ENCODE data around the gene PAPOLA.

DNA sequence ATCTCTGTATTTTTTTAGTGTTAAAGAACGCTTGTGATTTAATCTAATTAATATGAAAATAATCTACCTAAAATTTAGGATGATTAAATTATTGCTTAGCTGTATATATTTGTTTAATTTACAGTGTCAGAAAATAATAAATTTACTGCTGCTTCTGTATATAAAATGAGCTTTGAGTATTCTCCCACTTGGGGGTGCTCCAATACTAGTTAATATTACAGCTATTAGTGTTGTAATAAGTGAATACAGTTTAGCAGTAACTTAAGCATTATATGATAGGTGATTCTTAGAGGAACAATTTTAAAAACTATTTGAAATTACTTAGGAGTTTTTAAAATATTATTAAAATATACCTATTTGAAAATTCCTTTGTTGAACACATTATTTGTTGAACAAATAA is 62.2 kb downstream of the PAPOLA start:
- TF ChIP-seq, protein P1, sequence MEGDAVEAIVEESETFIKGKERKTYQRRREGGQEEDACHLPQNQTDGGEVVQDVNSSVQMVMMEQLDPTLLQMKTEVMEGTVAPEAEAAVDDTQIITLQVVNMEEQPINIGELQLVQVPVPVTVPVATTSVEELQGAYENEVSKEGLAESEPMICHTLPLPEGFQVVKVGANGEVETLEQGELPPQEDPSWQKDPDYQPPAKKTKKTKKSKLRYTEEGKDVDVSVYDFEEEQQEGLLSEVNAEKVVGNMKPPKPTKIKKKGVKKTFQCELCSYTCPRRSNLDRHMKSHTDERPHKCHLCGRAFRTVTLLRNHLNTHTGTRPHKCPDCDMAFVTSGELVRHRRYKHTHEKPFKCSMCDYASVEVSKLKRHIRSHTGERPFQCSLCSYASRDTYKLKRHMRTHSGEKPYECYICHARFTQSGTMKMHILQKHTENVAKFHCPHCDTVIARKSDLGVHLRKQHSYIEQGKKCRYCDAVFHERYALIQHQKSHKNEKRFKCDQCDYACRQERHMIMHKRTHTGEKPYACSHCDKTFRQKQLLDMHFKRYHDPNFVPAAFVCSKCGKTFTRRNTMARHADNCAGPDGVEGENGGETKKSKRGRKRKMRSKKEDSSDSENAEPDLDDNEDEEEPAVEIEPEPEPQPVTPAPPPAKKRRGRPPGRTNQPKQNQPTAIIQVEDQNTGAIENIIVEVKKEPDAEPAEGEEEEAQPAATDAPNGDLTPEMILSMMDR (IDR thresholded peaks at IDR 0.05) = no peak
- no peak for TF ChIP-seq POLR2A (IDR thresholded peaks at IDR 0.05)
